Neural cell (in vitro differentiated cells): ENCODE results near the gene ADCK2. TPM values are rescaled to one million over a fixed set of nuclear protein-coding genes. Genes with fewer than 3 reads are reported as not detected.

Source experiments
- H2AFZ ChIP-seq: fragments of 200-600, 300-800 bp; sonication (generic), shearing (Covaris generic); 2 replicates; pipeline ENCODE4 v1.6.0; 2014; ENCODE audit warnings: low read depth, mild to moderate bottlenecking, antibody characterized with exemption, low read length, moderate library complexity
- H3F3A ChIP-seq: fragments of 200-600 bp; shearing (Covaris generic); 2 replicates; pipeline ENCODE4 v1.6.1; 2016; ENCODE audit warnings: mild to moderate bottlenecking, moderate library complexity, mixed read lengths, antibody characterized with exemption, low read length; ENCODE audit not compliant: insufficient read depth, poor library complexity, severe bottlenecking
- H3K27ac ChIP-seq: fragments of 200-600, 300-800 bp; sonication (generic), shearing (Covaris generic); 2 replicates; pipeline ENCODE4 v1.5.1; 2014; ENCODE audit warnings: mild to moderate bottlenecking, low read length, moderate library complexity
- H3K27me3 ChIP-seq: fragments of 300-800, 200-600 bp; sonication (generic), shearing (Covaris generic); 2 replicates; pipeline ENCODE4 v1.6.0; 2014; ENCODE audit warnings: mild to moderate bottlenecking, low read depth, low read length, moderate library complexity; ENCODE audit not compliant: insufficient read depth
- H3K36me3 ChIP-seq: fragments of 300-800, 200-600 bp; sonication (generic), shearing (Covaris generic); 2 replicates; pipeline ENCODE4 v1.5.1; 2014; ENCODE audit warnings: mild to moderate bottlenecking, antibody characterized with exemption, low read length, moderate library complexity; ENCODE audit not compliant: insufficient read depth
- H3K4me2 ChIP-seq: fragments of 300-800, 200-600 bp; sonication (generic), shearing (Covaris generic); 2 replicates; pipeline ENCODE4 v1.6.0; 2014; ENCODE audit warnings: mild to moderate bottlenecking, low read length
- H3K4me3 ChIP-seq: fragments of 300-800, 200-600 bp; sonication (generic), shearing (Covaris generic); 2 replicates; pipeline ENCODE4 v1.5.1; 2014; ENCODE audit warnings: mild to moderate bottlenecking, low read length, moderate library complexity
- H3K79me2 ChIP-seq: fragments of 200-600 bp; shearing (Covaris generic); replicated peaks from 2 replicates; pipeline ENCODE4 v1.6.0; 2014; ENCODE audit warnings: mild to moderate bottlenecking, low read length, moderate library complexity; ENCODE audit not compliant: insufficient read depth
- H3K9ac ChIP-seq: fragments of 300-800, 200-600 bp; sonication (generic), shearing (Covaris generic); 2 replicates; pipeline ENCODE4 v1.6.1; 2016; ENCODE audit warnings: mild to moderate bottlenecking, low read length, mixed read lengths
- H3K9me2 ChIP-seq: fragments of 200-600 bp; shearing (Covaris generic); 2 replicates; pipeline ENCODE4 v1.6.1; 2016; ENCODE audit warnings: mild to moderate bottlenecking, low read length, mixed read lengths; ENCODE audit not compliant: insufficient read depth
- H3K9me3 ChIP-seq: fragments of 200-600, 300-800 bp; sonication (generic), shearing (Covaris generic); 2 replicates; pipeline ENCODE4 v1.6.1; 2016; ENCODE audit warnings: mild to moderate bottlenecking, mixed run types, low read length, moderate library complexity, mixed read lengths
- H4K20me1 ChIP-seq: fragments of 200-600 bp; shearing (Covaris generic); 2 replicates; pipeline ENCODE4 v1.6.1; 2016; ENCODE audit warnings: mild to moderate bottlenecking, mixed run types; ENCODE audit not compliant: insufficient read depth
- EP300 ChIP-seq: fragments of 450-650 bp; conservative IDR thresholded peaks from 2 replicates; pipeline ENCODE4 v1.6.1; 2014; ENCODE audit warnings: antibody characterized with exemption, mild to moderate bottlenecking, moderate library complexity; ENCODE audit not compliant: poor library complexity, severe bottlenecking
- EZH2 ChIP-seq: fragments of 200-600, 300-800 bp; shearing (Covaris generic), sonication (generic); IDR thresholded peaks from 2 replicates; pipeline ENCODE4 v1.6.1; 2014; ENCODE audit warnings: antibody characterized with exemption, low read length, borderline replicate concordance, mild to moderate bottlenecking; ENCODE audit not compliant: insufficient read depth, poor library complexity, severe bottlenecking
- MXI1 ChIP-seq: fragments of 450-650 bp; conservative IDR thresholded peaks from 2 replicates; pipeline ENCODE4 v1.6.1; 2014; ENCODE audit warnings: antibody characterized with exemption, mild to moderate bottlenecking; ENCODE audit not compliant: poor library complexity, severe bottlenecking
- POLR2AphosphoS5 ChIP-seq: IDR thresholded peaks from 2 replicates; pipeline ENCODE4 v1.6.1; 2012
- RAD21 ChIP-seq: fragments of 450-650 bp; conservative IDR thresholded peaks from 2 replicates; pipeline ENCODE4 v1.6.1; 2014; ENCODE audit warnings: antibody characterized with exemption, mild to moderate bottlenecking, moderate library complexity
- TAF1 ChIP-seq: IDR thresholded peaks from 2 replicates; pipeline ENCODE4 v1.6.1; 2012; ENCODE audit warnings: low read depth
- polyA plus RNA-seq: library from polyadenylated mRNA; depleted of rRNA; stranded (reverse); fragments of >200 nt; gene quantifications from 2 replicates; pipeline ENCODE4 v1.2.3, GENCODE V29; 2014
- TF ChIP-seq, protein P1 (sequence below): fragments of 450-650 bp; IDR thresholded peaks from 2 replicates; pipeline ENCODE4 v1.5.1; 2014; ENCODE audit warnings: antibody characterized with exemption, mild to moderate bottlenecking, moderate library complexity; ENCODE audit not compliant: poor library complexity, severe bottlenecking

ADCK2 gene
- polyA plus RNA-seq, 1 donor from 2014 or later, result 20.2 TPM

DNA sequence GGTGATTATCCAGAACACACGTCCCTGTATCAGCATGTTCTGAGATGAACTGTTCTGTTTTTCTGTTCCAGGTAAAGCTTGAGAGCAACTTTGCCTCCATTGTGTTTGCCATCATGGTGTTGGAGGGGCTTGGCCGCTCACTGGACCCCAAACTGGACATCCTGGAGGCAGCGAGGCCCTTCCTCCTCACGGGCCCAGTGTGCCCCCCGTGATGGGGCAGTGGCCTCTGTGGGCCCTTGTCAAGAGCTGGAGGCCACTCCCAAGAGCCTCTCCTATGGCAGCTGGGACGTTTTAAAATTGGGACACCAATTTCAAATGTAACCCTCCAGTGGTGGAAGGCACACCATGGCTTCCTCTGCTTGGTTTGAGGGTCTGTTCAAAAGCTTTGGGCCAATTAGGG, 21.8 kb downstream of the ADCK2 start:
- Histone ChIP-seq H4K20me1 (no peaks in the 10 kb centered on the region), H3K79me2 (peaks cover 18% of the 10 kb centered on the region), H2AFZ (no peak overlapping the region), H3K27me3 (no peaks in the 10 kb centered on the region), H3K9ac (no peak overlapping the region), H3F3A (no peaks in the 10 kb centered on the region), H3K9me2 (no peaks in the 10 kb centered on the region), H3K4me3 (no peak overlapping the region), H3K36me3 (no peaks in the 10 kb centered on the region), H3K4me2 (no peak overlapping the region), H3K9me3 (no peaks in the 10 kb centered on the region), H3K27ac (no peak overlapping the region)
- TF ChIP-seq EZH2 (no peak), RAD21 (no peak), TAF1 (no peak), MXI1 (no peak), POLR2AphosphoS5 (no peak)
- TF ChIP-seq, protein P1, sequence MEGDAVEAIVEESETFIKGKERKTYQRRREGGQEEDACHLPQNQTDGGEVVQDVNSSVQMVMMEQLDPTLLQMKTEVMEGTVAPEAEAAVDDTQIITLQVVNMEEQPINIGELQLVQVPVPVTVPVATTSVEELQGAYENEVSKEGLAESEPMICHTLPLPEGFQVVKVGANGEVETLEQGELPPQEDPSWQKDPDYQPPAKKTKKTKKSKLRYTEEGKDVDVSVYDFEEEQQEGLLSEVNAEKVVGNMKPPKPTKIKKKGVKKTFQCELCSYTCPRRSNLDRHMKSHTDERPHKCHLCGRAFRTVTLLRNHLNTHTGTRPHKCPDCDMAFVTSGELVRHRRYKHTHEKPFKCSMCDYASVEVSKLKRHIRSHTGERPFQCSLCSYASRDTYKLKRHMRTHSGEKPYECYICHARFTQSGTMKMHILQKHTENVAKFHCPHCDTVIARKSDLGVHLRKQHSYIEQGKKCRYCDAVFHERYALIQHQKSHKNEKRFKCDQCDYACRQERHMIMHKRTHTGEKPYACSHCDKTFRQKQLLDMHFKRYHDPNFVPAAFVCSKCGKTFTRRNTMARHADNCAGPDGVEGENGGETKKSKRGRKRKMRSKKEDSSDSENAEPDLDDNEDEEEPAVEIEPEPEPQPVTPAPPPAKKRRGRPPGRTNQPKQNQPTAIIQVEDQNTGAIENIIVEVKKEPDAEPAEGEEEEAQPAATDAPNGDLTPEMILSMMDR, result no peak

DNA sequence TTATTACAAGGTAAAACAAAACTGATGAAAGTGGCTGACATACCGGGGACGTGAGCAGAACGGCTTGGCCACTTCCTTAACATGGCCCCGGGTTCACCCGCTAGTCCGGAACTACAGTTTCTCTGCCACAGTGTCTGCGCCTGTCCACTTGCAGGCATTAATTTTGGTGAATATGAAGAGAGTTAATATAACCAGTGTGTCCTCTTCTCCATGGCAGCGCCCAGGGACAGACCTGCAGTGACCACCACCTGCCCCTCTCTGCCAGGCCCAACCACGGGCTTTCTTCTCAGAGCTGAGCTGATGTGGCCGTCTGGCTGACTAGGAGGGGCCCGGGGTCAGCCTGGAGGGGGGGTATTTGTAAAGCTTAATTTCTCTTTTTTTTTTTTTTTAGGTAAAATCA, 22.6 kb downstream of the ADCK2 start:
- TF ChIP-seq, protein P1, result no peak
- TF ChIP-seq RAD21, result no peak
- TF ChIP-seq POLR2AphosphoS5, result no peak
- TF ChIP-seq EZH2, result no peak
- TF ChIP-seq EP300, result no peak
- no peaks in the 10 kb centered on the region for H3K9me2 ChIP-seq
- no peaks in the 10 kb centered on the region for H3K36me3 ChIP-seq
- H3K9me3 ChIP-seq, result no peaks in the 10 kb centered on the region
- no peak overlapping the region for H3K4me2 ChIP-seq
- H3K4me3 ChIP-seq, result no peak overlapping the region
- no peak overlapping the region for H3K9ac ChIP-seq
- H4K20me1 ChIP-seq, result no peaks in the 10 kb centered on the region
- H3K27me3 ChIP-seq, result no peaks in the 10 kb centered on the region
- peaks cover 22% of the 10 kb centered on the region for H3K79me2 ChIP-seq
- no peak overlapping the region for H2AFZ ChIP-seq
- no peak overlapping the region for H3K27ac ChIP-seq
- no peaks in the 10 kb centered on the region for H3F3A ChIP-seq

DNA sequence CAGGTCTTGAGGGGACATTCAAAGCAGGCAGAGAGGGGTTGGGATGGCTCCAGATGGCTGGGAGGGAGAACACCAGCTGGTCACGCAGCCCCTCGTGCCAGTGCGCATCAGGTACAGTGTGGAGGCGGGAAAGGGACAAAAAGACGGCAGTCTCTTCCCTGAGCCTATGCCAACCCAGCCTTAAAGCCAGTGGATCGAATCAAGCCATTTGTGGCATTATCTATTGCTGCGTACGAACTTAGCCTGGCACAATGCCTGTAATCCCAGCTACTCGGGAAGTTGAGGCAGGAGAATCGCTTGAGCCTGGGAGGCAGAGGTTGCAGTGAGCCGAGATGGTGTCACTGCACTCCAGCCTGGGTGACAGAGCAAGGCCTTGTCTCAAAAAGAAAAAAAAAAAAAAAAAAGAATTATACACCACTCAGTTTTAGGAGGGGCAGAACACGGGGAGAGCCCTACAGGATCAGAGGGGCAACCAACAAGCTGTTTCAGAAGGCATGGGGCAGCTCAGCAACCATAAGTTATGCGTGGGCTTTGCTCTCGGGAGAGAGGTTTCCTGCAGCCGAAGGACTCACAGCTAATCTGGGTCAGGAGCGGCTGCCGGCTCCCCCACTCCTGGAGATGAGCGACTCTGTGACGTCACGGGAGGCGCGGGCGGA, 23.4 kb downstream of the ADCK2 start:
- no peak for TF ChIP-seq RAD21
- peak; percentile 45 for TF ChIP-seq TAF1
- H2AFZ ChIP-seq, result peak overlapping the region; percentile 58
- H3K9me2 ChIP-seq, result no peaks in the 10 kb centered on the region
- H3K36me3 ChIP-seq, result no peaks in the 10 kb centered on the region
- peak overlapping the region; percentile 92 for H3K27ac ChIP-seq
- no peaks in the 10 kb centered on the region for H4K20me1 ChIP-seq
- peak overlapping the region; percentile 89 for H3K4me3 ChIP-seq
- peak overlapping the region; percentile 90 for H3K9ac ChIP-seq
- no peaks in the 10 kb centered on the region for H3K27me3 ChIP-seq
- no peaks in the 10 kb centered on the region for H3F3A ChIP-seq
- no peaks in the 10 kb centered on the region for H3K9me3 ChIP-seq
- peaks cover 22% of the 10 kb centered on the region for H3K79me2 ChIP-seq
- H3K4me2 ChIP-seq, result peak overlapping the region; percentile 82
